K562 (cell line): Measurements from ENCODE around the gene TFCP2. TPM values are rescaled to one million over a fixed set of nuclear protein-coding genes. Genes with fewer than 3 reads are reported as not detected.

ENCODE experiments used
- BRF1 ChIP-seq: IDR thresholded peaks from 3 replicates; pipeline ENCODE4 v1.6.1; 2011; ENCODE audit warnings: borderline replicate concordance, mild to moderate bottlenecking; ENCODE audit not compliant: insufficient read length; ENCODE audit errors: extremely low read depth
- ETV1 ChIP-seq: fragments of 450-650 bp; conservative IDR thresholded peaks from 2 replicates; pipeline ENCODE4 v1.6.1; 2016; ENCODE audit warnings: missing genetic modification characterization, control low read depth, low read depth, missing compliant biosample characterization
- FUS ChIP-seq: fragments of 200-400 bp; formaldehyde crosslinking; optimal IDR thresholded peaks from 2 replicates; pipeline ENCODE3; 2017; ENCODE audit warnings: low read depth, low read length
- HNRNPL ChIP-seq: fragments of 200-400 bp; formaldehyde crosslinking; IDR thresholded peaks from 2 replicates; pipeline ENCODE4 v1.6.1; 2017; ENCODE audit warnings: low read depth, mild to moderate bottlenecking, low read length
- MXI1 ChIP-seq: IDR thresholded peaks from 2 replicates; pipeline ENCODE4 v1.6.1; 2011; ENCODE audit warnings: low read depth, mild to moderate bottlenecking, improper control_type of control experiment, low read length
- NCOA6 ChIP-seq: fragments of 450-650 bp; IDR thresholded peaks from 2 replicates; pipeline ENCODE4 v1.6.1; 2017; ENCODE audit warnings: mild to moderate bottlenecking
- NRF1 ChIP-seq, 2 experiments: fragments of 450-650 bp; IDR thresholded peaks in 1 of 2; conservative IDR thresholded peaks in 1 of 2; 2 replicates each; pipeline ENCODE4 v1.6.1; 2014; ENCODE audit warnings: mild to moderate bottlenecking in 2 of 2
- SRSF1 ChIP-seq: fragments of 200-400 bp; formaldehyde crosslinking; IDR thresholded peaks from 2 replicates; pipeline ENCODE4 v1.6.1; 2017; ENCODE audit warnings: mild to moderate bottlenecking, low read depth, low read length, moderate library complexity
- YY1 ChIP-seq, 3 experiments: IDR thresholded peaks; 2 replicates each; pipeline ENCODE4 v1.6.1; 2011; ENCODE audit warnings: low read length in 2 of 3, mild to moderate bottlenecking in 2 of 3, moderate library complexity in 2 of 3, borderline replicate concordance in 1 of 3, control low read depth in 1 of 3, low read depth in 1 of 3; ENCODE audit not compliant: insufficient read depth in 3 of 3, insufficient replicate concordance in 2 of 3, control insufficient read depth in 1 of 3, insufficient read length in 1 of 3; ENCODE audit errors: extremely low read depth in 1 of 3
- ZNF174 ChIP-seq: fragments of 250-450 bp; sonication (Bioruptor Pico); IDR thresholded peaks from 2 replicates; pipeline ENCODE4 v1.4.0; 2020; ENCODE audit warnings: mild to moderate bottlenecking
- ZNF695 ChIP-seq: fragments of 450-650 bp; formaldehyde crosslinking; IDR thresholded peaks from 2 replicates; pipeline ENCODE4 v1.4.0; 2020; ENCODE audit warnings: mild to moderate bottlenecking, moderate library complexity
- ZNF740 ChIP-seq, 3 experiments: fragments of 200-800 bp in 1 of 3; sonication (Bioruptor generic) in 1 of 3; sonication (generic) in 1 of 3; formaldehyde crosslinking in 1 of 3; IDR thresholded peaks; 2 replicates each; pipeline versions ENCODE4 v1.6.1 to v1.8.0; 2016 to 2022; ENCODE audit warnings: mild to moderate bottlenecking in 2 of 3, missing compliant biosample characterization in 2 of 3, missing genetic modification characterization in 2 of 3, missing genetic modification reagents in 1 of 3
- polyA plus RNA-seq, 8 experiments: library from polyadenylated mRNA; depleted of rRNA in 4 of 8; stranded (reverse) in 5 of 8; unstranded in 3 of 8; fragments of >200 nt; fragmentation: Nextera tagmentation in 2 of 8; fragmentation: Illumina TruSeq in 1 of 8; extraction: Ambion mirVana in 2 of 8; extraction: Trizol in 1 of 8; gene quantifications; 2 replicates each; pipeline versions ENCODE4 v1.2.1 to v1.2.3, GENCODE V29; 2011 to 2014; ENCODE audit warnings: inconsistent platforms in 1 of 8, missing spikeins in 1 of 8
- total RNA-seq, 7 experiments: library from RNA; depleted of rRNA in 6 of 7; stranded (reverse); fragments of >200 nt in 6 of 7; fragmentation: Illumina TruSeq in 2 of 7; extraction: Trizol in 2 of 7; gene quantifications; 2 replicates each; pipeline versions ENCODE4 v1.2.1 to v1.2.3, GENCODE V29; 2011 to 2021; ENCODE audit warnings: low replicate concordance in 1 of 7
- TF ChIP-seq, protein P1 (sequence below), 3 experiments: fragments of 200-800 bp in 1 of 3; fragments of 250-450 bp in 1 of 3; fragments of 450-650 bp in 1 of 3; sonication (Bioruptor Pico) in 1 of 3; sonication (Bioruptor generic) in 1 of 3; formaldehyde crosslinking in 1 of 3; IDR thresholded peaks; 2 replicates each; pipeline versions ENCODE4 v1.6.1 to v1.8.0; 2016 to 2022; ENCODE audit warnings: mild to moderate bottlenecking in 2 of 3, missing genetic modification characterization in 2 of 3, missing compliant biosample characterization in 1 of 3, moderate library complexity in 1 of 3
- TF ChIP-seq, protein P2 (sequence below): fragments of 250-450 bp; sonication (Bioruptor Pico); IDR thresholded peaks from 2 replicates; pipeline ENCODE4 v1.4.0; 2020

TFCP2 gene
- total and polyA plus RNA-seq, 9 of the 15 experiments (the other 6 are each of a cell fraction or from before 2014, with no cell fraction given), result 8.0 to 38.9 (median 19.3) TPM

DNA sequence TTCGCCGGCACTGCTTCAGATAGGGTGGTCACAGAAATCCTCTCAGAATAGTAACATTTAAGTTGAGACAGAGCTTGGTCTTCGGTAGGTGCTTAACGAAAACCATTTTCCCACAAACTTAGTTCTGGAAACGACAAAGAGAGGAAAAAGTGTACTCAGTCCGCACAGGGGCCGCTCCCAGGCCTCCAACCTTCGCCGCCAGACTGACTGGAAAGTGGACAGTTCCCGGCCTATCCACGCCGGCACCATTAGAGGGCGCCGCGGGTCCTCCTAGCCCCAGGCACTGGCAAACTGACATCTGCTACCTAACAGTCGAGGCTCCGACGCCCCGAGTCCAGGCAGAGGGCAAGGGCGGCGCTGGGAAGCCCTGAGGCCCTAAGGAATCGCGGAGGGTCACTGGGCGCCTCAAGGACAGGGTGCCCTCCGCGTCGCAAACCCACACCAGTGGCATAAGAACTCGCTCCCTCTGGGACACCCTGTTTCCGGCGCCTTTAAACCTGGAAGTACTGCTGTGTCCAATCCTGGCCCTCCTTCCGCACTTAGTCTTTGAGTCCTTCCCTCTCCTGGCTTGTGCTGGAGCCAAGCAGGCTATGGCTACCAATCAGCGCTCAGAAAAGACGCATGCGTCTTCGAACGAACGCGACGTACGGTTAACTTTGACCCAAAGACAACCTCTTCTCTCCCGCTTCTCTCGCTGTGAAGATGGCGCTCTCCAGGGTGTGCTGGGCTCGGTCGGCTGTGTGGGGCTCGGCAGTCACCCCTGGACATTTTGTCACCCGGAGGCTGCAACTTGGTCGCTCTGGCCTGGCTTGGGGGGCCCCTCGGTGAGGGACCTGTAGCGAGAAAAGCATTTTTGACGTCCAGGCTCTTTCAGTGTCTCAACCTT lies 125.0 kb downstream of the TFCP2 start, which contains the start of gene LETMD1 (continued):
- TF ChIP-seq ZNF695 (CRISPR knock-in tag) (no peak), ZNF740 (CRISPR knock-in tag; IDR thresholded peaks at IDR 0.05) (no peak), ZNF740 (tag; IDR thresholded peaks at IDR 0.05) (no peak), SRSF1 (no peak), BRF1 (no peak), HNRNPL (no peak), NCOA6 (no peak), YY1 (IDR thresholded peaks at IDR 0.05; ENCODE audit: borderline replicate concordance in 1 of 3, control insufficient read depth in 1 of 3, extremely low read depth in 1 of 3, insufficient read depth in 3 of 3, insufficient read length in 1 of 3, insufficient replicate concordance in 2 of 3, low read depth in 1 of 3, low read length in 2 of 3) (peak; percentile 65 to 94 (median 88)), FUS (no peak), NRF1 (conservative IDR thresholded peaks at IDR 0.05 in 1 of 2, IDR thresholded peaks at IDR 0.05 in 1 of 2) (peak; percentile 83 to 87), ETV1 (tag) (peak; percentile 82), ZNF174 (no peak), MXI1 (peak; percentile 32; the same call in 1 of the 2 replicates)
- TF ChIP-seq, protein P1, sequence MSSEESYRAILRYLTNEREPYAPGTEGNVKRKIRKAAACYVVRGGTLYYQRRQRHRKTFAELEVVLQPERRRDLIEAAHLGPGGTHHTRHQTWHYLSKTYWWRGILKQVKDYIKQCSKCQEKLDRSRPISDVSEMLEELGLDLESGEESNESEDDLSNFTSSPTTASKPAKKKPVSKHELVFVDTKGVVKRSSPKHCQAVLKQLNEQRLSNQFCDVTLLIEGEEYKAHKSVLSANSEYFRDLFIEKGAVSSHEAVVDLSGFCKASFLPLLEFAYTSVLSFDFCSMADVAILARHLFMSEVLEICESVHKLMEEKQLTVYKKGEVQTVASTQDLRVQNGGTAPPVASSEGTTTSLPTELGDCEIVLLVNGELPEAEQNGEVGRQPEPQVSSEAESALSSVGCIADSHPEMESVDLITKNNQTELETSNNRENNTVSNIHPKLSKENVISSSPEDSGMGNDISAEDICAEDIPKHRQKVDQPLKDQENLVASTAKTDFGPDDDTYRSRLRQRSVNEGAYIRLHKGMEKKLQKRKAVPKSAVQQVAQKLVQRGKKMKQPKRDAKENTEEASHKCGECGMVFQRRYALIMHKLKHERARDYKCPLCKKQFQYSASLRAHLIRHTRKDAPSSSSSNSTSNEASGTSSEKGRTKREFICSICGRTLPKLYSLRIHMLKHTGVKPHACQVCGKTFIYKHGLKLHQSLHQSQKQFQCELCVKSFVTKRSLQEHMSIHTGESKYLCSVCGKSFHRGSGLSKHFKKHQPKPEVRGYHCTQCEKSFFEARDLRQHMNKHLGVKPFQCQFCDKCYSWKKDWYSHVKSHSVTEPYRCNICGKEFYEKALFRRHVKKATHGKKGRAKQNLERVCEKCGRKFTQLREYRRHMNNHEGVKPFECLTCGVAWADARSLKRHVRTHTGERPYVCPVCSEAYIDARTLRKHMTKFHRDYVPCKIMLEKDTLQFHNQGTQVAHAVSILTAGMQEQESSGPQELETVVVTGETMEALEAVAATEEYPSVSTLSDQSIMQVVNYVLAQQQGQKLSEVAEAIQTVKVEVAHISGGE (CRISPR knock-in tag; IDR thresholded peaks at IDR 0.05), result peak in 1 of 3 experiments; percentile 73; a peak in 2 of 6 replicates
- TF ChIP-seq, protein P2, sequence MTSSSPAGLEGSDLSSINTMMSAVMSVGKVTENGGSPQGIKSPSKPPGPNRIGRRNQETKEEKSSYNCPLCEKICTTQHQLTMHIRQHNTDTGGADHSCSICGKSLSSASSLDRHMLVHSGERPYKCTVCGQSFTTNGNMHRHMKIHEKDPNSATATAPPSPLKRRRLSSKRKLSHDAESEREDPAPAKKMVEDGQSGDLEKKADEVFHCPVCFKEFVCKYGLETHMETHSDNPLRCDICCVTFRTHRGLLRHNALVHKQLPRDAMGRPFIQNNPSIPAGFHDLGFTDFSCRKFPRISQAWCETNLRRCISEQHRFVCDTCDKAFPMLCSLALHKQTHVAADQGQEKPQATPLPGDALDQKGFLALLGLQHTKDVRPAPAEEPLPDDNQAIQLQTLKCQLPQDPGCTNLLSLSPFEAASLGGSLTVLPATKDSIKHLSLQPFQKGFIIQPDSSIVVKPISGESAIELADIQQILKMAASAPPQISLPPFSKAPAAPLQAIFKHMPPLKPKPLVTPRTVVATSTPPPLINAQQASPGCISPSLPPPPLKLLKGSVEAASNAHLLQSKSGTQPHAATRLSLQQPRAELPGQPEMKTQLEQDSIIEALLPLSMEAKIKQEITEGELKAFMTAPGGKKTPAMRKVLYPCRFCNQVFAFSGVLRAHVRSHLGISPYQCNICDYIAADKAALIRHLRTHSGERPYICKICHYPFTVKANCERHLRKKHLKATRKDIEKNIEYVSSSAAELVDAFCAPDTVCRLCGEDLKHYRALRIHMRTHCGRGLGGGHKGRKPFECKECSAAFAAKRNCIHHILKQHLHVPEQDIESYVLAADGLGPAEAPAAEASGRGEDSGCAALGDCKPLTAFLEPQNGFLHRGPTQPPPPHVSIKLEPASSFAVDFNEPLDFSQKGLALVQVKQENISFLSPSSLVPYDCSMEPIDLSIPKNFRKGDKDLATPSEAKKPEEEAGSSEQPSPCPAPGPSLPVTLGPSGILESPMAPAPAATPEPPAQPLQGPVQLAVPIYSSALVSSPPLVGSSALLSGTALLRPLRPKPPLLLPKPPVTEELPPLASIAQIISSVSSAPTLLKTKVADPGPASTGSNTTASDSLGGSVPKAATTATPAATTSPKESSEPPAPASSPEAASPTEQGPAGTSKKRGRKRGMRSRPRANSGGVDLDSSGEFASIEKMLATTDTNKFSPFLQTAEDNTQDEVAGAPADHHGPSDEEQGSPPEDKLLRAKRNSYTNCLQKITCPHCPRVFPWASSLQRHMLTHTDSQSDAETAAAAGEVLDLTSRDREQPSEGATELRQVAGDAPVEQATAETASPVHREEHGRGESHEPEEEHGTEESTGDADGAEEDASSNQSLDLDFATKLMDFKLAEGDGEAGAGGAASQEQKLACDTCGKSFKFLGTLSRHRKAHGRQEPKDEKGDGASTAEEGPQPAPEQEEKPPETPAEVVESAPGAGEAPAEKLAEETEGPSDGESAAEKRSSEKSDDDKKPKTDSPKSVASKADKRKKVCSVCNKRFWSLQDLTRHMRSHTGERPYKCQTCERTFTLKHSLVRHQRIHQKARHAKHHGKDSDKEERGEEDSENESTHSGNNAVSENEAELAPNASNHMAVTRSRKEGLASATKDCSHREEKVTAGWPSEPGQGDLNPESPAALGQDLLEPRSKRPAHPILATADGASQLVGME (CRISPR knock-in tag), result no peak
